Activated naive CD8-positive, alpha-beta T cell treated with anti-CD3 and anti-CD28 coated beads, Interleukin-2, amount 50 U/mL, for 24 hours (primary cell): ENCODE results near the gene CAPRIN2.

Experiments
- ATAC-seq: fragments of 150-1000 bp; cut with Tn5 transposase; one replicate; pipeline ENCODE4 v1.10.0; 2021
- DNase-seq: peaks from one replicate; pipeline ENCODE4 v3.0.0; 2021
- H3K27ac Mint-ChIP-seq: one replicate; pipeline ENCODE4 v1.8.0; 2021; ENCODE audit warnings: mild to moderate bottlenecking, mixed read lengths
- H3K27me3 Mint-ChIP-seq: one replicate; pipeline ENCODE4 v1.8.0; 2021; ENCODE audit warnings: mixed read lengths
- H3K36me3 Mint-ChIP-seq: one replicate; pipeline ENCODE4 v1.8.0; 2021; ENCODE audit warnings: low read depth, mixed read lengths
- H3K4me1 Mint-ChIP-seq: one replicate; pipeline ENCODE4 v1.8.0; 2021; ENCODE audit warnings: mixed read lengths
- H3K4me3 Mint-ChIP-seq: one replicate; pipeline ENCODE4 v1.8.0; 2021; ENCODE audit warnings: mild to moderate bottlenecking, moderate library complexity, mixed read lengths
- H3K9me3 Mint-ChIP-seq: one replicate; pipeline ENCODE4 v1.8.0; 2021; ENCODE audit warnings: mixed read lengths

The CAPRIN2 gene

GRCh38 chr12:30782316-30783173, 27.8 kb upstream of the CAPRIN2 start:
- H3K27ac Mint-ChIP-seq: no peak overlapping the region
- no peaks in the 10 kb centered on the region for H3K4me1 Mint-ChIP-seq
- DNase-seq: no peak
- no peaks in the 10 kb centered on the region for H3K9me3 Mint-ChIP-seq
- H3K36me3 Mint-ChIP-seq: no peaks in the 10 kb centered on the region
- ATAC-seq: no peak
- no peak overlapping the region for H3K4me3 Mint-ChIP-seq
- peaks cover 7% of the 10 kb centered on the region for H3K27me3 Mint-ChIP-seq

DNA sequence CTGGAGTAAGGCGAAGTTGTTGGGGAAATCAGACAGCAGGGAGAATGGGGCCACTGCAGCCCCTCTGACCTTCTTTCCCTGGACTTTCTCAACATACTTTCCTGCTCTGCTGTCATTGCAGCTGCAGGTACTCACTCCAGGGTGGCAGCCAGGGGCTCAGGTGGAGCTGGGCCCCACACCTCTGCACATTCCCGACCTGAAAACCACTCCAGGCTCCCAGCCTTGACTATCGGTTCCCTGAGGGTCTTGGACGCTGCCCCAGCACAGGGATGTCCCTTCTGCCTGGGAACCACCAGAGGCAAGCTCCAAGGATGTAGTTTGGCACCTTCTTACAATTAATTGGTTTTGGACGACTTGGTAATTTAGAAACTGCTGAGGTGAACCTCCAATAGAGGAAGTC, 24.8 kb upstream of the CAPRIN2 start:
- Mint-ChIP-seq H3K4me3 (no peak overlapping the region), H3K9me3 (peaks cover 10% of the 10 kb centered on the region), H3K36me3 (peaks cover 2% of the 10 kb centered on the region), H3K27me3 (peaks cover 11% of the 10 kb centered on the region), H3K4me1 (no peaks in the 10 kb centered on the region), H3K27ac (no peak overlapping the region)
- ATAC-seq (no peak), DNase-seq (no peak)

DNA sequence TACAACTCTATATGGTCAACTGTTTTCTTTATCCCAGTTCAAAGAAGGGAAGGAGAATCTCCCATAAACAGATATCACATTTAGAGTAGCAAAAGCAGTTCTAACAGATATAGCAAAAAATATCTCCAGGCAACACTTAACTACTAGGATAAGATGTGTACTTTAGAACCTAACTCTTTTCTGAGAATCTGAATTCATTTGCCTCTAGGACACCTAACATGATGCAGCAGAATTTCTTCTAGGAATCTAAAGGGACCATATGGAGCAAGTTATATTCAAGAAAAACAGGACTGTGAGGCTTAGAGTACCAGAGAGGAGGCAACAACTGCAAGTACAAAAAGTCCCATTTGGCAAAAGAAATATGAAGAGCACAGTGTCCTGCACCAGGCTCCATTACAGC, 24.4 kb upstream of the CAPRIN2 start:
- H3K4me1 Mint-ChIP-seq: no peaks in the 10 kb centered on the region
- peaks cover 10% of the 10 kb centered on the region for H3K9me3 Mint-ChIP-seq
- H3K36me3 Mint-ChIP-seq: peaks cover 2% of the 10 kb centered on the region
- no peak for DNase-seq
- no peak overlapping the region for H3K27ac Mint-ChIP-seq
- no peak for ATAC-seq
- peaks cover 8% of the 10 kb centered on the region for H3K27me3 Mint-ChIP-seq
- no peak overlapping the region for H3K4me3 Mint-ChIP-seq

GRCh38 chr12:30774599-30774998, 19.8 kb upstream of the CAPRIN2 start:
- H3K27me3 Mint-ChIP-seq: peaks cover 22% of the 10 kb centered on the region
- H3K4me3 Mint-ChIP-seq: no peak overlapping the region
- H3K9me3 Mint-ChIP-seq: peaks cover 10% of the 10 kb centered on the region
- ATAC-seq: no peak
- peaks cover 2% of the 10 kb centered on the region for H3K36me3 Mint-ChIP-seq
- no peak for DNase-seq
- no peak overlapping the region for H3K27ac Mint-ChIP-seq
- H3K4me1 Mint-ChIP-seq: no peaks in the 10 kb centered on the region

- DNase-seq: no peak
- ATAC-seq: no peak
- Mint-ChIP-seq H3K9me3 (no peaks in the 10 kb centered on the region), H3K36me3 (no peaks in the 10 kb centered on the region), H3K4me3 (no peak overlapping the region), H3K27me3 (peaks cover 23% of the 10 kb centered on the region), H3K27ac (no peak overlapping the region), H3K4me1 (no peaks in the 10 kb centered on the region)
These were observed 15.1 kb upstream of the CAPRIN2 start for GRCh38 chr12:30769802-30770201.

DNA sequence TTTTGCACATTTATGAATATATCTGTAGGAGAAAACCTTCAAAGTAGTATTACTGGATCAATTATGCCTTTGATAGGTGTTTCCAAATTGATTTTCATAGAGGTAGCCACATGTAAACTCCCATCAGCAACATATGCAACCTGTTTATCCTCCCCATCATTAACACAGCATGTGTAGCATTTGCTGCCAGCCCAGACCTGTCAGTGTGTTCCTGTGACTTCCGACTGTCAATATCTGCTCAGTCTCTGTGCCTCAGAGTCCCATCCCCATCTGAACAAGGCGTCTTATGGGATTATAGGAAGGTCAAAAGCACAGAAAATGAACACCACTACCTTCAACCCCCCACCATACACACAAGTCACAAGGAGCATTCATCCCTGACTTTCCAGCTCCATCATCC, 9.5 kb upstream of the CAPRIN2 start:
- DNase-seq (no peak), ATAC-seq (no peak)
- no peak overlapping the region for H3K27ac Mint-ChIP-seq
- no peaks in the 10 kb centered on the region for H3K36me3 Mint-ChIP-seq
- H3K4me3 Mint-ChIP-seq: no peak overlapping the region
- no peaks in the 10 kb centered on the region for H3K9me3 Mint-ChIP-seq
- no peaks in the 10 kb centered on the region for H3K4me1 Mint-ChIP-seq
- peaks cover 6% of the 10 kb centered on the region for H3K27me3 Mint-ChIP-seq

- Mint-ChIP-seq H3K27ac (no peak overlapping the region), H3K4me1 (no peaks in the 10 kb centered on the region)
These were observed 8.3 kb upstream of the CAPRIN2 start for GRCh38 chr12:30763053-30763452.

GRCh38 chr12:30761730-30762129, 7.0 kb upstream of the CAPRIN2 start:
- Mint-ChIP-seq H3K4me3 (no peak overlapping the region), H3K27me3 (peaks cover under 1% of the 10 kb centered on the region), H3K36me3 (no peaks in the 10 kb centered on the region), H3K4me1 (peaks cover 3% of the 10 kb centered on the region), H3K9me3 (no peaks in the 10 kb centered on the region), H3K27ac (no peak overlapping the region)
- no peak for DNase-seq
- no peak for ATAC-seq

More at GRCh38 chr12:30763053-30763452, 8.3 kb upstream of the CAPRIN2 start:
- H3K4me3 Mint-ChIP-seq: no peak overlapping the region
- ATAC-seq (no peak), DNase-seq (no peak)
- H3K27me3 Mint-ChIP-seq: peaks cover 6% of the 10 kb centered on the region
- no peaks in the 10 kb centered on the region for H3K9me3 Mint-ChIP-seq
- H3K36me3 Mint-ChIP-seq: no peaks in the 10 kb centered on the region

- no peak for DNase-seq
- Mint-ChIP-seq H3K9me3 (no peaks in the 10 kb centered on the region), H3K27ac (no peak overlapping the region), H3K36me3 (no peaks in the 10 kb centered on the region), H3K27me3 (no peaks in the 10 kb centered on the region), H3K4me1 (peaks cover 27% of the 10 kb centered on the region), H3K4me3 (no peak overlapping the region)
- ATAC-seq: no peak
These were observed 2.6 kb upstream of the CAPRIN2 start for GRCh38 chr12:30757316-30757715.

DNA sequence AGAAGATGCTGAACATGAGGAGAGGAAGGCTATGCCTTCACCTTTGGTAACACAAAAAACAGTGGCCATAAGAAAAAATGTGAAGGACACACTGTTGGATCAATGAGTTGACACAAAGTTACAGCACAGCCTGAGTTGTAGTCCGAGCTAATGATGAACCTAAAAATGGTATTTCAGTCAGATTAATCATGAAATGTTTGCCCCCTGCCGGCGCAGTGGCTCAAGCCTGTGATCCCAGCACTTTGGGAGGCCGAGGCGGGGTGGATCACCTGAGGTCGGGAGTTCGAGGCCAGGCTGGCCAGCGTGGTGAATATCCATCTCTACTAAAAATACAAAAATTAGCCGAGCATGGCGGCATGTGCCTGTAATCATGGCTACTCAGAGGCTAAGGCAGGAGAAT, 1.3 kb upstream of the CAPRIN2 start:
- H3K27ac Mint-ChIP-seq: no peak overlapping the region
- H3K4me1 Mint-ChIP-seq: peaks cover 28% of the 10 kb centered on the region
- DNase-seq (no peak), ATAC-seq (no peak)
- H3K27me3 Mint-ChIP-seq: no peaks in the 10 kb centered on the region
- H3K9me3 Mint-ChIP-seq: no peaks in the 10 kb centered on the region
- H3K4me3 Mint-ChIP-seq: peak overlapping the region; percentile 88
- H3K36me3 Mint-ChIP-seq: no peaks in the 10 kb centered on the region

- Mint-ChIP-seq H3K27ac (peak overlapping the region; percentile 73), H3K36me3 (no peaks in the 10 kb centered on the region), H3K4me1 (peaks cover 31% of the 10 kb centered on the region), H3K9me3 (no peaks in the 10 kb centered on the region), H3K27me3 (no peaks in the 10 kb centered on the region), H3K4me3 (peak overlapping the region; percentile 88)
- no peak for DNase-seq
- ATAC-seq: no peak
These were observed 628 bp upstream of the CAPRIN2 start for GRCh38 chr12:30755395-30755762.

DNA sequence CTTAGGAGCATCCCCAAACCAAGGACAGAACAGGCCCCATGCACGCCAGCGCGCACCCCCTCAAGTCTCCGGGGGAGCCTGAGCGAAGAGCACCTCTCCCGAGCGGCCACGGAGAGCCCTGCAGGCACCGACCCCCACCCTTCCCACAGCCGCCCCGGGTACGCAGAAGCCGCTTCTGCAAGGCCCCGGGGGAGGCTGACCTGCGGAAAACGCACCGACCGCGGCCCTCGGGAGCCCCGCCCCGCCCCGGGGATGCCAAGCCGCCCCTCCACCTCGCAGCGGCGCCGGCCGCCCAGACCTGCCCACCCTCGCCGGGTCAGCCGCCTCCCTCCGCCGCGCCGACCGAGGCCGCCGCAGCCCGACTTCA, 385 bp downstream of the CAPRIN2 start:
- peak overlapping the region; percentile 77 for H3K27ac Mint-ChIP-seq
- no peaks in the 10 kb centered on the region for H3K36me3 Mint-ChIP-seq
- peak; percentile 27 for ATAC-seq
- H3K4me1 Mint-ChIP-seq: peaks cover 33% of the 10 kb centered on the region
- peak overlapping the region; percentile 88 for H3K4me3 Mint-ChIP-seq
- peak; percentile 57 for DNase-seq
- no peaks in the 10 kb centered on the region for H3K9me3 Mint-ChIP-seq
- no peaks in the 10 kb centered on the region for H3K27me3 Mint-ChIP-seq

DNA sequence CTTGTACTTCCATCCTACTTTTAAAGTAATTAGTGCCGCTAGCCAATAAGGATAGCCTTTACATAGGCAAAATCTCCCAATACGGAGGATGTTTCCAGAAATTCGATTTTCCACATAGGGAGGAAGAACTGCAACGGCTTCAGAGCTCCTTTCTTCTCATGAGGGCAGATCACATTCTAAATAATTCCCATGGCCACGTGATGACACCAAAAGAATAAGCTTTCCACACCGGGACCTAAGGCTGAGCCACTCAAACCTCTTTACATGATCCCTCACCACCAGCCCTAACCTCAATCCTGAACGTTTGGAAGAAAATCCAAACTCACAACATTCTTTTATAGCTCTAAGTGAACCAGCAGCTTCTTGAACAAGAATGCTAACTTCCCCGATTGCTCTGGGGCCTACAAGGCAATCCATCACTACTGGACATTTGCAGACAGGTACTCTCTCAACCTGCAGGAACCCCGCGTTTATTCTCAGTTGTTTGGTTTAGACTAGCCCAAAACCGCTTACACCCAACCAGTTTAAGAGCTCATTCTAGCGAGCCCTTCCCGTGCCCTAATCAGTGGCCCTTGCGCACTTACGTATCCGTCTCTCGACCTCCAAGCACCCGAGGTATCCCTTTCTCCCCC, 884 bp downstream of the CAPRIN2 start:
- Mint-ChIP-seq H3K9me3 (no peaks in the 10 kb centered on the region), H3K4me1 (peaks cover 37% of the 10 kb centered on the region), H3K36me3 (no peaks in the 10 kb centered on the region), H3K27ac (peak overlapping the region; percentile 77), H3K4me3 (peak overlapping the region; percentile 88), H3K27me3 (no peaks in the 10 kb centered on the region)
- DNase-seq: no peak
- ATAC-seq: no peak

DNA sequence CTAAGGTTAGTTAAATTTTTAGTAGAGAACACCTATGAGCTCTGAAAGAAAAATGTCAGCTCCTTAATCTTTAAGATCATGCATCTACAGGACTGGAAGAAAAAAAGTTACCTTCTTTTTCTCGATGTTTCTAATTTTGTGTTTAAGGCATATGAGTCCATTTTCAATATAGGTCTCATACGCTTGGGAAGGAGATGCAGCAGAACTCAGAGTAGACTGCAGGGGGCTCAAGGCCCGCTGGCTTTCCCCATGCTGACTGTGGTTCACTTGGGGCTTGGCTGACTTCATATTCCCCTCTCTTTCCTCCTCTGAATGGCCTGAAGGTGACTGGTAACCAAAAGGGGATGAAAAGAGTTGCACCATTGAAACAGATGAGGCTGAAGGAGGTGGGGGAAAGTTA, 1.5 kb downstream of the CAPRIN2 start:
- no peaks in the 10 kb centered on the region for H3K9me3 Mint-ChIP-seq
- peaks cover 37% of the 10 kb centered on the region for H3K4me1 Mint-ChIP-seq

GRCh38 chr12:30752255-30752654, 2.5 kb downstream of the CAPRIN2 start:
- peaks cover 34% of the 10 kb centered on the region for H3K4me1 Mint-ChIP-seq

More for the DNA sequence above, 1.5 kb downstream of the CAPRIN2 start:
- no peak overlapping the region for H3K27ac Mint-ChIP-seq
- DNase-seq: peak; percentile 31
- H3K36me3 Mint-ChIP-seq: no peaks in the 10 kb centered on the region
- no peak for ATAC-seq
- H3K4me3 Mint-ChIP-seq: peak overlapping the region; percentile 88
- H3K27me3 Mint-ChIP-seq: no peaks in the 10 kb centered on the region

More at GRCh38 chr12:30752255-30752654, 2.5 kb downstream of the CAPRIN2 start:
- Mint-ChIP-seq H3K27ac (no peak overlapping the region), H3K9me3 (no peaks in the 10 kb centered on the region), H3K36me3 (peaks cover 3% of the 10 kb centered on the region), H3K27me3 (no peaks in the 10 kb centered on the region), H3K4me3 (no peak overlapping the region)
- no peak for ATAC-seq
- DNase-seq: no peak
